Measurements from ENCODE around the gene SPON2. TPM values are rescaled to one million over a fixed set of nuclear protein-coding genes. Genes with fewer than 3 reads are reported as not detected.

Gene SPON2
- polyA plus RNA-seq, 1 donor (not counting 4 experiments of a cell fraction or from before 2014, with no cell fraction given), result 3.3 TPM

GRCh38 chr4:1137850-1138249 is 34.5 kb downstream of the SPON2 start:
- Histone ChIP-seq H3K4me3 (ENCODE audit: control insufficient read depth in 2 of 3, extremely low read depth in 1 of 3, insufficient read depth in 2 of 3, low read depth in 1 of 3, low read length in 3 of 3) (no peak overlapping the region), H3K9me3 (ENCODE audit: control insufficient read depth, low read depth, low read length) (no peaks in the 10 kb centered on the region), H3K4me2 (ENCODE audit: control insufficient read depth, extremely low read depth, insufficient read depth, low read depth, low read length) (no peak overlapping the region), H3K27ac (ENCODE audit: control insufficient read depth, insufficient read depth, low read length) (no peak overlapping the region), H3K27me3 (ENCODE audit: control insufficient read depth, extremely low read depth, insufficient read depth, low read length) (peaks cover 11% of the 10 kb centered on the region), H2AFZ (ENCODE audit: control insufficient read depth, low read length) (no peak overlapping the region), H3K4me1 (ENCODE audit: control insufficient read depth, extremely low read depth, insufficient read depth, low read length) (no peaks in the 10 kb centered on the region), H3K9ac (ENCODE audit: control insufficient read depth, extremely low read depth, insufficient read depth, low read length) (no peak overlapping the region), H4K20me1 (ENCODE audit: control insufficient read depth, extremely low read depth, insufficient read depth, low read length) (no peaks in the 10 kb centered on the region), H3K79me2 (ENCODE audit: control insufficient read depth, insufficient read depth, low read length) (no peaks in the 10 kb centered on the region), H3K36me3 (ENCODE audit: control insufficient read depth in 2 of 2, extremely low read depth in 1 of 2, insufficient read depth in 2 of 2, low read length in 2 of 2) (no peaks in the 10 kb centered on the region), H3K9me1 (ENCODE audit: control insufficient read depth, extremely low read depth, insufficient read depth, low read length) (no peaks in the 10 kb centered on the region)
- FAIRE-seq (no peak), DNase-seq (ENCODE audit: low read depth, low spot score) (no peak)
- TF ChIP-seq CTCF (optimal IDR thresholded peaks at IDR 0.05 in 1 of 3, IDR thresholded peaks at IDR 0.05 in 1 of 3, conservative IDR thresholded peaks at IDR 0.05 in 1 of 3; ENCODE audit: extremely low read depth in 1 of 3, insufficient read depth in 2 of 3, low read length in 3 of 3), result no peak
- no peak for TF ChIP-seq EZH2 (IDR thresholded peaks at IDR 0.05; ENCODE audit: low read length)
- dilution Hi-C loops (cut with MboI; ENCODE audit: extremely low pct_ligation_motif_present, low sequenced_read_pairs), result no loop called here

- H3K79me2 ChIP-seq (ENCODE audit: control insufficient read depth, insufficient read depth, low read length), result no peaks in the 10 kb centered on the region
- H4K20me1 ChIP-seq (ENCODE audit: control insufficient read depth, extremely low read depth, insufficient read depth, low read length), result no peaks in the 10 kb centered on the region
- H3K4me1 ChIP-seq (ENCODE audit: control insufficient read depth, extremely low read depth, insufficient read depth, low read length), result no peaks in the 10 kb centered on the region
- H3K9me1 ChIP-seq (ENCODE audit: control insufficient read depth, extremely low read depth, insufficient read depth, low read length), result no peaks in the 10 kb centered on the region
- no peak overlapping the region for H3K9ac ChIP-seq (ENCODE audit: control insufficient read depth, extremely low read depth, insufficient read depth, low read length)
- no peak for FAIRE-seq
- TF ChIP-seq EZH2 (IDR thresholded peaks at IDR 0.05; ENCODE audit: low read length) (no peak), CTCF (optimal IDR thresholded peaks at IDR 0.05 in 1 of 3, IDR thresholded peaks at IDR 0.05 in 1 of 3, conservative IDR thresholded peaks at IDR 0.05 in 1 of 3; ENCODE audit: extremely low read depth in 1 of 3, insufficient read depth in 2 of 3, low read length in 3 of 3) (no peak)
- no peaks in the 10 kb centered on the region for H3K36me3 ChIP-seq (ENCODE audit: control insufficient read depth in 2 of 2, extremely low read depth in 1 of 2, insufficient read depth in 2 of 2, low read length in 2 of 2)
- H2AFZ ChIP-seq (ENCODE audit: control insufficient read depth, low read length), result no peak overlapping the region
- no peaks in the 10 kb centered on the region for H3K9me3 ChIP-seq (ENCODE audit: control insufficient read depth, low read depth, low read length)
- no peak overlapping the region for H3K4me3 ChIP-seq (ENCODE audit: control insufficient read depth in 2 of 3, extremely low read depth in 1 of 3, insufficient read depth in 2 of 3, low read depth in 1 of 3, low read length in 3 of 3)
- H3K27ac ChIP-seq (ENCODE audit: control insufficient read depth, insufficient read depth, low read length), result no peak overlapping the region
- no peak overlapping the region for H3K4me2 ChIP-seq (ENCODE audit: control insufficient read depth, extremely low read depth, insufficient read depth, low read depth, low read length)
- DNase-seq (ENCODE audit: low read depth, low spot score), result no peak
- dilution Hi-C loops (cut with MboI; ENCODE audit: extremely low pct_ligation_motif_present, low sequenced_read_pairs), result no loop called here
- peaks cover 11% of the 10 kb centered on the region for H3K27me3 ChIP-seq (ENCODE audit: control insufficient read depth, extremely low read depth, insufficient read depth, low read length)
Measured at GRCh38 chr4:1137063-1137776, 35.2 kb downstream of the SPON2 start.

Data from keratinocyte (primary cell).